HepG2 (cell line): Measurements from ENCODE around the gene IGF2. TPM values are rescaled to one million over a fixed set of nuclear protein-coding genes. Genes with fewer than 3 reads are reported as not detected.
A peak's percentile ranks its signal among the peaks of the same experiment; 100 is the strongest.

ENCODE experiments used
- ADNP ChIP-seq: sonication (generic); formaldehyde crosslinking; IDR thresholded peaks from 2 replicates; pipeline ENCODE4 v1.4.0; 2020; ENCODE audit warnings: missing genetic modification reagents
- ATF7-NPFF ChIP-seq: sonication (generic); formaldehyde crosslinking; IDR thresholded peaks from 2 replicates; pipeline ENCODE4 v1.8.1; 2023; ENCODE audit warnings: mild to moderate bottlenecking, low read depth, missing genetic modification reagents, moderate library complexity
- CSRNP2 ChIP-seq: sonication (generic); formaldehyde crosslinking; conservative IDR thresholded peaks from 2 replicates; pipeline ENCODE4 v1.8.0; 2022; ENCODE audit warnings: low read depth, missing genetic modification reagents
- FOXC1 ChIP-seq: sonication (generic); formaldehyde crosslinking; IDR thresholded peaks from 2 replicates; pipeline ENCODE4 v1.8.0; 2022; ENCODE audit warnings: mild to moderate bottlenecking, missing genetic modification reagents, borderline replicate concordance
- GMEB2 ChIP-seq: IDR thresholded peaks from 2 replicates; pipeline ENCODE4 v1.6.1; 2016; ENCODE audit warnings: missing biosample characterization, missing genetic modification reagents, low read depth
- HINFP ChIP-seq: sonication (generic); formaldehyde crosslinking; IDR thresholded peaks from 2 replicates; pipeline ENCODE4 v1.4.0; 2020; ENCODE audit warnings: low read depth, mild to moderate bottlenecking, missing genetic modification reagents
- HNRNPLL ChIP-seq: fragments of 200-400 bp; formaldehyde crosslinking; IDR thresholded peaks from 2 replicates; pipeline ENCODE4 v1.6.1; 2017; ENCODE audit warnings: mild to moderate bottlenecking, low read depth, low read length; ENCODE audit not compliant: poor library complexity, severe bottlenecking
- KLF15 ChIP-seq: sonication (generic); formaldehyde crosslinking; IDR thresholded peaks from 2 replicates; pipeline ENCODE4 v1.8.1; 2023; ENCODE audit warnings: borderline replicate concordance, mild to moderate bottlenecking, inconsistent platforms, missing genetic modification reagents, mixed read lengths
- KLF6 ChIP-seq: IDR thresholded peaks from 2 replicates; pipeline ENCODE4 v1.8.0; 2016; ENCODE audit warnings: missing biosample characterization, missing genetic modification reagents
- MTF1 ChIP-seq: sonication (generic); formaldehyde crosslinking; IDR thresholded peaks from 2 replicates; pipeline ENCODE4 v1.5.0; 2020; ENCODE audit warnings: missing genetic modification reagents
- PAF1 ChIP-seq: IDR thresholded peaks from 2 replicates; pipeline ENCODE4 v1.6.1; 2016; ENCODE audit warnings: missing genetic modification reagents, missing compliant biosample characterization
- RBFOX2 ChIP-seq: fragments of 200-400 bp; formaldehyde crosslinking; IDR thresholded peaks from 2 replicates; pipeline ENCODE4 v1.6.1; 2017; ENCODE audit warnings: low read depth, mild to moderate bottlenecking, low read length
- RBM39 ChIP-seq: fragments of 200-400 bp; formaldehyde crosslinking; IDR thresholded peaks from one replicate; pipeline ENCODE4 v1.6.1; 2018; ENCODE audit warnings: antibody characterized with exemption, mild to moderate bottlenecking, low read depth, low read length; ENCODE audit not compliant: poor library complexity, severe bottlenecking
- REPIN1 ChIP-seq: sonication (generic); formaldehyde crosslinking; IDR thresholded peaks from 2 replicates; pipeline ENCODE4 v1.8.0; 2022; ENCODE audit warnings: missing genetic modification reagents, low read depth, mild to moderate bottlenecking, borderline replicate concordance
- ZBTB42 ChIP-seq: sonication (generic); formaldehyde crosslinking; IDR thresholded peaks from 2 replicates; pipeline ENCODE4 v1.5.0; 2020; ENCODE audit warnings: mild to moderate bottlenecking, missing genetic modification reagents
- ZFY ChIP-seq: sonication (generic); formaldehyde crosslinking; IDR thresholded peaks from 2 replicates; pipeline ENCODE4 v1.4.0; 2020; ENCODE audit warnings: missing genetic modification reagents
- ZMYM4 ChIP-seq: sonication (generic); formaldehyde crosslinking; IDR thresholded peaks from 2 replicates; pipeline ENCODE4 v1.8.1; 2023; ENCODE audit warnings: mild to moderate bottlenecking, missing genetic modification reagents
- ZNF382 ChIP-seq: sonication (generic); formaldehyde crosslinking; IDR thresholded peaks from 2 replicates; pipeline ENCODE4 v1.5.0; 2020; ENCODE audit warnings: missing genetic modification reagents, mild to moderate bottlenecking, borderline replicate concordance
- ZNF383 ChIP-seq: sonication (generic); formaldehyde crosslinking; IDR thresholded peaks from 2 replicates; pipeline ENCODE4 v1.4.0; 2020; ENCODE audit warnings: missing genetic modification reagents, mild to moderate bottlenecking, borderline replicate concordance
- ZNF468 ChIP-seq: sonication (generic); formaldehyde crosslinking; IDR thresholded peaks from 2 replicates; pipeline ENCODE4 v1.8.0; 2022; ENCODE audit warnings: mild to moderate bottlenecking, moderate library complexity, missing genetic modification reagents
- ZNF563 ChIP-seq: sonication (generic); formaldehyde crosslinking; IDR thresholded peaks from 2 replicates; pipeline ENCODE4 v1.8.0; 2022; ENCODE audit warnings: mild to moderate bottlenecking, moderate library complexity, missing genetic modification reagents
- ZNF761 ChIP-seq: sonication (generic); formaldehyde crosslinking; conservative IDR thresholded peaks from 2 replicates; pipeline ENCODE4 v1.4.0; 2020; ENCODE audit warnings: mild to moderate bottlenecking, missing genetic modification reagents
- ZNF788 ChIP-seq: sonication (generic); formaldehyde crosslinking; IDR thresholded peaks from 2 replicates; pipeline ENCODE4 v1.5.0; 2020; ENCODE audit warnings: mild to moderate bottlenecking, missing genetic modification reagents, borderline replicate concordance
- ZSCAN25 ChIP-seq: sonication (generic); formaldehyde crosslinking; IDR thresholded peaks from 2 replicates; pipeline ENCODE4 v1.8.0; 2022; ENCODE audit warnings: mild to moderate bottlenecking, missing genetic modification reagents
- polyA plus RNA-seq, 8 experiments: library from polyadenylated mRNA; depleted of rRNA in 3 of 8; stranded (reverse) in 7 of 8; unstranded in 1 of 8; fragments of >200 nt; fragmentation: Illumina TruSeq in 4 of 8; extraction: Trizol in 4 of 8; gene quantifications; 2 replicates each; pipeline versions ENCODE4 v1.2.1 to v1.2.3, GENCODE V29; 2011 to 2016; ENCODE audit warnings: low read depth in 4 of 8, missing spikeins in 1 of 8, mixed read lengths in 1 of 8; ENCODE audit not compliant: insufficient read depth in 1 of 8
- total RNA-seq, 5 experiments: library from RNA; depleted of rRNA; stranded (reverse); fragments of >200 nt; fragmentation: Illumina TruSeq; extraction: Trizol; gene quantifications; 2 replicates each; pipeline ENCODE4 v1.2.3, GENCODE V29; 2016; ENCODE audit warnings: low read depth in 1 of 5
- TF ChIP-seq, protein P1 (sequence below): IDR thresholded peaks from 2 replicates; pipeline ENCODE4 v1.6.1; 2016

The IGF2 gene
- total and polyA plus RNA-seq, 2 of the 13 experiments (the other 11 are each of a cell fraction or from before 2014, with no cell fraction given) = 79.1 to 254 TPM

GRCh38 chr11:2136952-2137201, 2.3 kb downstream of the IGF2 start (continued):
- TF ChIP-seq ZNF563 (CRISPR knock-in tag) = no peak
- no peak for TF ChIP-seq ZNF383 (CRISPR knock-in tag)
- TF ChIP-seq, protein P1, sequence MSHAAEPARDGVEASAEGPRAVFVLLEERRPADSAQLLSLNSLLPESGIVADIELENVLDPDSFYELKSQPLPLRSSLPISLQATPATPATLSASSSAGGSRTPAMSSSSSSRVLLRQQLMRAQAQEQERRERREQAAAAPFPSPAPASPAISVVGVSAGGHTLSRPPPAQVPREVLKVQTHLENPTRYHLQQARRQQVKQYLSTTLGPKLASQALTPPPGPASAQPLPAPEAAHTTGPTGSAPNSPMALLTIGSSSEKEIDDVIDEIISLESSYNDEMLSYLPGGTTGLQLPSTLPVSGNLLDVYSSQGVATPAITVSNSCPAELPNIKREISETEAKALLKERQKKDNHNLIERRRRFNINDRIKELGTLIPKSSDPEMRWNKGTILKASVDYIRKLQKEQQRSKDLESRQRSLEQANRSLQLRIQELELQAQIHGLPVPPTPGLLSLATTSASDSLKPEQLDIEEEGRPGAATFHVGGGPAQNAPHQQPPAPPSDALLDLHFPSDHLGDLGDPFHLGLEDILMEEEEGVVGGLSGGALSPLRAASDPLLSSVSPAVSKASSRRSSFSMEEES (CRISPR knock-in tag) = no peak
- peak; percentile 85 for TF ChIP-seq RBFOX2
- TF ChIP-seq ADNP (CRISPR knock-in tag) = no peak
- no peak for TF ChIP-seq CSRNP2
- peak; percentile 47; the same call in 1 of the 2 replicates for TF ChIP-seq ZNF788
- no peak for TF ChIP-seq ZMYM4 (CRISPR knock-in tag)
- TF ChIP-seq GMEB2 (CRISPR knock-in tag) = no peak
- peak; percentile 18 for TF ChIP-seq RBM39
- no peak for TF ChIP-seq HINFP
- TF ChIP-seq KLF15 (CRISPR knock-in tag) = no peak
- 0 out of 2 replicates have a peak, but pooled peaks have one; percentile 34 for TF ChIP-seq ZSCAN25 (CRISPR knock-in tag)
- no peak for TF ChIP-seq MTF1 (CRISPR knock-in tag)
- no peak for TF ChIP-seq FOXC1 (CRISPR knock-in tag)
- TF ChIP-seq ZFY (CRISPR knock-in tag) = no peak; the same call in 1 of the 2 replicates
- no peak; the same call in 1 of the 2 replicates for TF ChIP-seq ATF7-NPFF (CRISPR knock-in tag)
- no peak for TF ChIP-seq ZNF761 (CRISPR knock-in tag)
- TF ChIP-seq HNRNPLL = peak; percentile 1
- 0 out of 2 replicates have a peak, but pooled peaks have one; percentile 58 for TF ChIP-seq REPIN1
- TF ChIP-seq ZNF382 (CRISPR knock-in tag) = no peak
- 0 out of 2 replicates have a peak, but pooled peaks have one; percentile 53 for TF ChIP-seq PAF1 (CRISPR knock-in tag)
- no peak; the same call in 1 of the 2 replicates for TF ChIP-seq KLF6 (CRISPR knock-in tag)
- no peak for TF ChIP-seq ZNF468 (CRISPR knock-in tag)
- no peak for TF ChIP-seq ZBTB42 (CRISPR knock-in tag)
